ENCODE measurements around the gene SCARB1. TPM values are rescaled to one million over a fixed set of nuclear protein-coding genes. Genes with fewer than 3 reads are reported as not detected.
A peak's percentile ranks its signal among the peaks of the same experiment; 100 is the strongest.

Gene SCARB1
- total RNA-seq, 1 donor from 2014 or later: 170 TPM

DNA sequence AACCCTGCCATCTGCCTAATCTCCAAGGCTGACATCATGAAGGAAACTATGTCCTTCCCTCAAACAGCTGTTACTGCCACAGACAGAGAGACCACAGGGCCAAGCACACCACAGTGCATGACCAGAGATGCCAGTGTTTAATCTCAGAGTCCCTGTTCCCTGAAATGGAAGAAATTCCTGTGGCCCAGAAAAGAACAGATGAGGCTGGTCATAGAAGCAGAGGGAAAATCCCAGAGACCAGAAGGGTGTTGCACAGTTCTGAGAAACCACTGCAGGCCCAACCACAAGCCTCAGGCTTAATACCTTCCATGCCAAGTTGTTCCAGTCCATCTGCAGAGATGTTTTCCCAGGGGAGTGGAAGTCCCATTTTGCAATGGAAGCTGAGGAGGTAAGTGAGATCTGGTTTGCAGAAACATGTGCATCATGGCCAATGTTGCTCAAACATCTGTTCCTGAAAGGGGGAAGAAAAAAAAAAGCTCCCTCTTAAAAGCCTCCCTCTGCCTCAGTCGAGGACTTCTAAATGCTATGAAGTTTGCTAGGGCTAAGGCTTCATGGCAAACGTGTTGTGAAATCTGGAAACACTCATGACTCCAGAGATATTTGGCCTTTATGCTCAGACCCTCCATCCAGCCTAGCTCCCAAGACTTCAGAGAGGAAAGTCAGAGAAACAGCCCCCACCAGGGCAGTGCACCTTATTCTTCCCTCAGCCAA, 98.6 kb downstream of the SCARB1 start:
- ATAC-seq (no peak), DNase-seq (ENCODE audit: low spot score) (no peak)

DNA sequence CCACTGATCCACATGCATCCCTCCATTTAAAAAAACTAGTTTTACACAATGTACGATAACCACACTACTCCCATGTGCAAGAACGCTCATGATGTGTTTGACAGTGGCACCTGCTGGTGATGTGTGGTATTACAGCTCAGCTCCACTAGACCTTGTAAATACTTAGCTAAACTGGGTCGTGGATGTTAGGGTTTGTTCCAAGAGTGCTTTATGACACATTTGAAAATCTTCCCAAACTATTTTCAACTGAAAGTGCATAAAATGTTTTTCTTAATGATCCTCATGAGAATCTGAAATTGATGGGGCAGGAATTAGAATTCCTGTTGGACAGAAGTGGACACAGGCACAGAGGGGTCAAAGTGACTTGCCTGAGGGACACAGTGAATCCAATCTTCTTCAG, 99.2 kb downstream of the SCARB1 start:
- DNase-seq (ENCODE audit: low spot score): no peak
- no peak for ATAC-seq

DNA sequence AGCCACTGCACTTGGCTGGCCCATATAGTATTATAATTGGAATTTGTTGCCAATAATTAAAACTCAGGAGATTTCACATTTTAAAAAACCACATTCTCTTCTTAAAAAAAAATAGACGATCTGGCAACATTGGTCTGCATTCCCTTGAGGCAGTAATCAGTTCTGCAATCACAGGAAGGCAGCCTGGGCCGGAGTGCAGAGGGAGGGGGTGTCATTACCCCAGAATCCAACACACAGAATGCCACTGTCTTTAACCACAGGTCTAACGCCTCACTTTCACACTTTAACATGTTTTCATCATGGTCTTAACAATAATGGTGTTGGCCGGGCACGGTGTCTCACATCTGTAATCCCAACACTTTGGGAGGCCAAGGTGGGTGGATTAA, 100.1 kb downstream of the SCARB1 start:
- no peak for DNase-seq (ENCODE audit: low spot score)

DNA sequence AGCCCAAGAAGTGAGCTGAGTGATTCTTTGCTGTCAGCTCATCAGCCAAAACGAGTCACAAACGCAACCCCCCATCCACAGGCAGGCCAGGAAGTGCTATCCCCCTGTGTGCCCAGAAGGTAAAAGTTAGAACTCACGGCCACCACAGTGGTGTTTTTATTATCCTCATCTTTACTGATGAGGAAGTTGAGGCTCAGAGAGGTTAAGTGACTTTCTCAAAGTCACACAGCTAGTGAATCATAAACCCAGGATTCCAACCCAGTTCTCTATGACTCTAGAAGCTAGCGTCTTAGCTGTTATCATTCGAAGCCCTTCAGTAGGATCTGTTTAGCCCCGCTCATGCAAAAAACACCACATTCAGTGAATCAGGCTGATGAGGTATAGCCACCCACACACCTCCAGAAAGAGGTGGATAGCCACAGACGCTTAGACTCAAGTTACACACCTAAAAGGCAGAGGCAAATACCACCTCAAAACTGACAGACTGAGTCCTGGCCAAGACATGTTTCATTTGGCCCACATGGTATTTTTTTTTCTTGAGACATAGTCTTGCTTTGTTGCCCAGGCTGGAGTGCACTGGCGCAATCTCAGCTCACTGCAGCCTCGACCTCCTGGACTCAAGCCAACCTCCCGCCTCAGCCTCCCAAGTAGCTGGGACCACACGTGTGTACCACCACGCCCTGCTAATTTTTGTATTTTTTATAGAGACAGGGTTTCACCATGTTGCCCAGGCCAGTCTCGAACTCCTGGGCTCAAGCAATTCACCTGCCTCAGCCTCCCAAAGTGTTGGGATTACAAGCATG, 100.7 kb downstream of the SCARB1 start:
- DNase-seq (ENCODE audit: low spot score) (no peak), ATAC-seq (no peak)

More for the DNA sequence above, 100.1 kb downstream of the SCARB1 start:
- ATAC-seq: no peak

DNA sequence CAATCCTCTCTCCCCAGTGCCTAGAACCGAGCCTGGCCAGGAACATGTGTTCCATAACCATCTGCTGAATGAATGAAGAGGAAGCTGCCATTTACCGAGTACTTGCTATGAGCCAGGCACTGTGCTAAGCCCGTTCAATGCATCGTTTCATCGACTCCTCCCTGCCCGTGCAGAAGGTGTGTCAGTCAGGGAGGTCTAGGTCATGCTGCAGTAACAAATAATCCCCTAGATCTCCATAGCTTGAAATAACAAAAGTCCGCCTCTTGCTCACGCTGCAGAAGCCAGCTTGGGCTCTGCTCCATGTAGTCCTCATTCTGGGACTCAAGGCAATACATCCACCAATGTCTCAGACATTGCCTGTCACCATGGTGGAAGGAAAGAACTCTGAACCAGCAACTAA, 101.3 kb downstream of the SCARB1 start:
- ATAC-seq: no peak
- no peak for DNase-seq (ENCODE audit: low spot score)

DNA sequence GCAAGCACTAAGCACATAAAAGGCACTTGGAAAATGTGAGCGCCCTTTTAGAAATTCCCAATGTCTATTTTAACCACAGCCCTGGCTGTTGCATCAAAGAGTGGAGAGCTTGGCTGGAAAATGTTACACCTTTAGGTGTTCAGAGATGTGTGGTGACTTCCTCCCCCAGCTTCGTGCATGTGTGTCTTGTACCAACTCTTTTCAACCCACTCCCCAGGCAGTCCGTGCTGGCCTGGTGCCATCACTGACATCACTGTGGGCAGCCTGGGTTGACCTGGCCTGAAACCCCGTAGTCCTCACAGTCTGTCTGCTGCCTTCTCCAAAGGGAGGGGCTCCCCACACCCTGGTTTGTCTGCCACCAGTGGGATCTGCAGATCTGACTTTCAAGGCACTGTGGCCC, 101.8 kb downstream of the SCARB1 start:
- no peak for DNase-seq (ENCODE audit: low spot score)
- ATAC-seq: no peak

DNA sequence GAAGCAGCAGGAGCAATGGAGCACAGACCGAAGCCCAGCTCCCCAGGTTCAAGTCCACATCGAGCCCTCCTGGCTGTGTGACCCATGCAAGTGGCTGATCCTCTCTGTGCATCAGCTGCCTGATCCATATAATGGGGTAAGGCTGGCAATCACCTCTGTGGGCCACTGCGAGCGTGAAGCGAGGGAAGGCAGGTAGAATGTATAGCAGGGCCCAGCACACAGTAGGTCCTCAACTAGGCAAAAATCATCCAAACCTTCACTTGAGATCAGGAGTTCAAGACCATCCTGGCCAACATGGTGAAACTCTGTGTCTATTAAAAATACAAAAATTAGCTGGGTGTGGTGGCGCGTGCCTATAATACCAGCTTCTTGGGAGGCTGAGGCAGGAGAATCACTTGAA, 102.6 kb downstream of the SCARB1 start:
- no peak for DNase-seq (ENCODE audit: low spot score)
- ATAC-seq: no peak

DNA sequence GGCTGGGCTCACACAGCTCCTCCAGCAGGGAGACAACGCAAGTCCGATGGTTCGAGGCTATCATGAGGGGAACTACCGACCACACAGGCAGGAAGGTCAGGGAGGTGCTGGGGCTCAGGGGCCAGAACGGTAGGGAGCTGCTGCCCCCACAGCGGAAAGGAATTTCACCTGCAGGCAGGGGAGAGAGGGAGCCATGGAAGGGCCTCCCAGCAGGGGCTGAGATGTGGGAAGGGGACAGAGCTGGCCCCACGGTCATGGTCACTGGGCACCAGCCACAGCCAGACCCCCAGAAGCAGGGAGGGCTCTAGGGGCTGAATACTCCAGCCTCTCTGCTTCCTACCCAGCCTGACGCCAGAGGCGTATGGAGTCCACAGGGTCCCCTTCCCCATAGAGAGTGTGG, 103.1 kb downstream of the SCARB1 start:
- no peak for ATAC-seq
- no peak for DNase-seq (ENCODE audit: low spot score)

DNA sequence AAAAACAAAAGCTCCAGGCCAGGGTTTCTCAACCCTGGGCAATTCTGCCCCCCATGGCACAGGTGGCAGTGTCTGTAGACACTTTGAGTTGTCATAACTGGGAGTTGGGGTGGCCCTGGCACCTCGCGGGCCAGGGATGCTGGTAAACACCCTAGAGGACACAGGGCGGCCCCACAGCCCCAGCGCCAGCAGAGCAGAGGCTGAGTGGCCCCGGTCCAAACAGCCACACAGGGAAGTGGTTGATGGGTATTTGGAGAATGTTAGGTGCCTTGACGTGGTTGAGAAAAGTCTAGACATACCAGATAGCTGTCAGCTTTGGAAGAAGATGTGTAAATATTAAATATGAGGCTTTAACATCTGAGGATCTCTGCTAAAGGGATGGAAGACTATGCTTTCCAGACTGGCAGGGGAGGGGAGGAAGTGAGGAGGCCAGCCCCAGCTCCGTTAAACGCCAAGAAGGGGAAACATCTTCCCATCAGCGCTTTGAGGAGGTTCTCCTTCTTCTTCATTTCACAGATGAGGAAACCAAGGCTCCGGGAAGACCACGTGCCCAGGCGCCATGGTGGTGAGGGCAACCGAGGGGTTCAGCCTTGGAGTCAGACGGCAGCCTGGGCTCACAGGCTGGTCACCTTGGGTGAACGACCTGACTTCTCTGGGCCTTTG, 103.7 kb downstream of the SCARB1 start:
- ATAC-seq (peak; percentile 20), DNase-seq (ENCODE audit: low spot score) (no peak)

DNA sequence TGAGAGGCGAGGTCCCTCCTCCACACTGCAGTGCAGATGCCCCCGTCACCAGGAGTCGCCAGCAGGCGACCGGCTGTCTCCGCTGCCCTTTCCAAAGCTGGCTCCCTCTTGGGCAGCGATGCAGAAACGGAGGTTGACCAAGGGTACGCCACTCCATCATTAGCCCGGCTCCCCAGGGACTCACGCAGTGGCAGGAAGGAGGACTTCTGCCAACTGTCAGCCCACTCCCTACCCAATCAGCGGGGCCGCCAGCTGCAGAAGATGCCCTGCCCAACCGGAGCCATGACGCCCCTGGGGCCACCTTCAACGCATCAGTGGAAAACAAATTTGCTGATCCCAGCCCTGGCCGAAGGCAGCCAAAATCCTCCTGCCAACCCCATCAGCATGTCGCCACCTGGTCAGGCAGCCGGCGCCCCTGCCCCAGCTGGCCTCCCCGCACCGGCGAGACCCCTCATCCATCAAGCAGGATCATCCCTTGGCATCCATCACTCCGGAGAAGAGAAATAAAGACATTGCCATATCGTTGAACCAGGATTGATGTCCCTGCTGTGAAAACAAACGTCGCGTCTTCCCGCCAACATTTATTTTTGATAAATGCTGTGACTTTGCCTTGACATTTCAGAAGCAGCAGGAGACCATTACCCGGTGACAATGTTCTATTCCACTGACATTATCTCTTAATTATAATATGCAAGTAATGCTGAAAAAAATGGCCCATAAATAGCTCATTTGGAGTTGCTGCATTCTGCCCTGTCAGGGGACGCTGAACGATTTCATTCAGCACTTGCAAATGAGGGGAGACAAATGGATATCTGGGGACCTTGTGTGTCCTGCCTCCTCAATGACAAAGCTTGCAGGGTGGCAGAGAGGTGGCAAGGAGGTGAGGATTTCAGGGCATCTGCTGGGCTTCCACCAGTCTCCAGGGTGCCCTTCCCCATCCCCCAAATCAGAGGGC, 105.1 kb downstream of the SCARB1 start:
- DNase-seq (ENCODE audit: low spot score): no peak
- ATAC-seq: no peak

DNA sequence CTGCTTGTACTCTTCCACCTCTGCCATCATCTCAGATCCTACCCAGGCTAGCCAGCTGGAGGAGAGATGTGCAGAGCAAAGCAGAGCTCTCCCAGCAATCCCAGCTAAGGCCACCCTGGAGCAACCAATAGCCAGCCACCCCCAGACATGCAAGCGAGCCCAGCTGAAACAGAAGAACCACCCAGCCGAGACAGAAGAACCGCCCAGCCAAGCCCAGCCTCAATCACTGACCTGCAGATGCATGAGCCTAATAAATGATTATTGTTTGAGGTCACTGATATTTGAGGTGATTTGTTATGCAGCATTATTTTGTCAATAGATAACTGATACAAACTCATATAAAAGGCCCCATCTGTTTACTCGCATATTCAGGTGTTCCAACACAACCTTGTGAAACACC, 106.3 kb downstream of the SCARB1 start:
- no peak for ATAC-seq
- no peak for DNase-seq (ENCODE audit: low spot score)

DNA sequence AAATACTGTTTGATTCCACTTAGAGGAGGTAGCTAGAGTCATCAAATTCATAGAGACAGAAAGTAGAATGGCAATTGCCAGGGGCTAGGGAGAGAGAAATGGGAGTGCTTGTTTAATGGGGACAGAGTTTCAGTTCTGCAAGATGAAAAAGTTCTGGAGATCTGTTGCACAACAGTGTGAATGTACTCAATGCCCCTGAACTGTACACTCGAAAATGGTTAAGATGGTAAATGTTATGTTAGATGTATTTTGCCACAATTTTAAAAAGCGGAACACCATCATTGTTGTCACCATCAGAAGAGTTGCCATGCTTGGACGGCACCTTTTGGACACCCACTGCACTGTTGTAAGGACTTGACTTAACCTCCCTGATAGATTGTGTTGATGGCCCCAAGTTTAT, 106.9 kb downstream of the SCARB1 start:
- no peak for ATAC-seq
- no peak for DNase-seq (ENCODE audit: low spot score)

DNA sequence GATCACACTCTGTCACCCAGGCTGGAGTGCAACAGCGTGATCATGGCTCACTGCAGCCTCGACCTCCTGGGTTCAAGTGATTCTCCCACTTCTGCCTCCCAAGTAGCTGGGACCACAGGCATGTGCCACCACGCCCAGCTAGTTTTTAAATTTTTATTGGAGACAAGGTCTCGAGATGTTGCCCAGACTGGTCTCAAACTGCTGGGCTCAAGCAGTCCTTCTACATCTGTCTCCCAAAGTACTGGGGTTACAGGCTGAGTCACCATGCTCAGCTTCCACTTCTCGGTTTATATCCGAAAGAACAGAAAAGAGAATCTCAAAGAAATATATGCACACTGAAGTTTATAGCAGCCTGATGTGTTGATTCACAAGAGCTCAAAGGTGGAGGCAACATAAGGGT, 107.5 kb downstream of the SCARB1 start:
- no peak for ATAC-seq
- DNase-seq (ENCODE audit: low spot score): no peak

DNA sequence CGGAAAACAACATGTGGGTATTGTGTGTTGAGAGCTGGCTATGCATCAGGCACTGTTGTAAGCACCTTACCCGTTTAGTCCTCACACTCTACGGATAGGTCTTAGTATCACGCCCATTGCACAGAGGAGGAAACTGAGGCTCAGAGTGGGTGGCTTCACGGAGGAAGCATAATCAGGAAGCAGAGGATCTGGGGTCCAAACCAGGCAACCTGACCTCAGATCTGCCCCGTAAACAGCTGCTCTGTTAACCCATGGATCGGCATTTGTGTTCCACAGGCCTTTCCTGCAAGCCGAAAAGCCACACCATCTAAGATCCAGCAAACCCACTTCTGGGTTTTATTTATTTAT, 107.9 kb downstream of the SCARB1 start:
- ATAC-seq (no peak), DNase-seq (ENCODE audit: low spot score) (no peak)

DNA sequence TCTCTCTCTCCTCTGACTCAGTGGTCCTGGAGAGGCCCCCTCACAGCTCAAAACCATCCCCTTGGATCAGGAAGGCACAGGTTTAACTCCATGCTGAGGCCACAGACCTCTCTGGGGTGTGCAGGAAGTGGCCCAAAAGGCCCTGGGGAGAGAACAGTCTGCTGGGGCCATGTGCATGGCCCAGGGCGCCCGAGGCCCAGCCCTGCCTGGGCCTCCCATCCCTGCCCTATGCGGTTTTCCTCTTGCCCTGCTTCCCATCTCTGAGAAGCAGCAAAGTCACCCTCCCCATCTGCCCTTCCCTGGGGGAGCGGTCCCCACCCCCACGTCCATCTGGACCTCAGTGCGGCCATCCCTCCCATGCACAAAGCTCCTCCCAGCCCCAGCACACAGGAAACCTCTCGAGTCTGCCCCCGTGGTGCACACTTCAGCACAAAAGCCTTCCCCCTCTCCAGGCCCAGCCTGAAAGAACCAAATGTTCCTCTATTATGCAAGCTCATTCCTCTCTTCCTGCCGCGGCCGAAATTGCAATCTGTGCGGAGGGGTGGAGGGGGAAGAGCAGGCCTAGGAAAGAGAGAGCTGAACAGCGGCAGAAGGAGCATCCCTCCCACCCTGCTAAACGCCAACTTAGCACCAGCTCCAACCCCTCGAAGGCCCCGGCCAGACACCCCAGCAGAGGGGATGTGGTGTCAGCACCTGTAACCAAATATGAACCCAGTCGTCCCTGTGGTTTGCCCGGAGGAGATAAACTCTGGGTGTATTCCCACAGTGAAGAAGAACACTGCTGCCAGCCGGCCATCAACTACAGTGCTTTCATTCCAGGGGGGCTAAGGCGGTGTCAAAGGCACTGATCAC, 108.5 kb downstream of the SCARB1 start:
- DNase-seq (ENCODE audit: low spot score) (peak; percentile 85), ATAC-seq (peak; percentile 85)

DNA sequence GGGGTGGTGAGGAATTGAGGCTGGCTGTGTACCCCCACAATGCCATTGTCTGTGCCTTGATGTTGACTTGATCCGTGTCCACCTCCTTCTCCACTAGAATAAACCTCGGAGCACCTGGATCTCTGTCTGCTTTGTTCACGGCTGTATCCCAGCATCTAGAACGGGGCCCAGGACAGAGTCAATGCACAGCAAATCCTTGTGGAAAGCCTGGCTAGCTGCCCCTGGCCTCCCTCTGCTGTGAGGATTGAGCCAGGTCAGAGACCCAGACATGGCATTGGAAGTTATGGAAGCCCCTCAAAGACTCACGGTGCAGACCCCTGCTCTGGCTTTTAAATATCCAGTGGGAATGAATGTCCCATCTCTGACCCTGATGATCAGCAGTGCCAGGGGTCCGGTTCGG, 109.2 kb downstream of the SCARB1 start:
- no peak for ATAC-seq
- DNase-seq (ENCODE audit: low spot score): no peak

DNA sequence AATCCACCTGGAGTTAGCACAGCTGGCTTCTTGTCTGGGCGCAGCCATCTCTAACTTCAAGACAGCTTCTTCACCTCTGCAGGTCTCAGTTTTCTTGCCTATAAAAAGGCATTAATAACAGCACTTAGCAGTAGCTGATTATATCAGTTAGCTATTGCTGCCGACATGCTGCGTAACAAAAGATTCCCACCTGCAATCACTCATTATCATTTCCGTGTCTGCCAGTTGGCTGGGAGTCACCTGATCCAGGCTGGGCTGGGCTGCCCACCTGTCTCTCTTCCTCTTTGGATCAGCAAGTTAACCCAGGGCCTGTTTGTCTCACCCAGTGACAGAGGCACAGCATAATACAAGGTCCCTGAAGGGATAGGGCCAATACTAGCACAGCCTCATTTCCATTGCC, 109.7 kb downstream of the SCARB1 start:
- no peak for ATAC-seq
- DNase-seq (ENCODE audit: low spot score): no peak

DNA sequence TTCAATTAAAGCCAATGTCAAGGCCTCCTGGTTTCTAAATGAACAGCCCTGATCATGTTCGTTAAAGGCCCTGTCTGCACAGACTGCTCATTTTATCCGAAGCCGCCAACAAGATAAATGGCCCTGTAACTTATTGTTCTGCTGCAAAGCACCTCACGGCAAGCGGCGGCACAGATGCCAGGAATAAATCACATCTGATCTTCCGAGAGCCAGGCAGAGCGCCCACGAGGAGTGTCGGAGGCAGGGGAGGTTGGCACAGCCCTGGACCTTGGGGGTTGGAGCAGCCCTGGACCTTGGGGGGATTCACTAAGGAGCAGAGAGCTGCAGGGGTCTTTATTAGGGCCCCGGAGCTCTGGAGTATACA, 110.5 kb downstream of the SCARB1 start:
- no peak for ATAC-seq
- no peak for DNase-seq (ENCODE audit: low spot score)

DNA sequence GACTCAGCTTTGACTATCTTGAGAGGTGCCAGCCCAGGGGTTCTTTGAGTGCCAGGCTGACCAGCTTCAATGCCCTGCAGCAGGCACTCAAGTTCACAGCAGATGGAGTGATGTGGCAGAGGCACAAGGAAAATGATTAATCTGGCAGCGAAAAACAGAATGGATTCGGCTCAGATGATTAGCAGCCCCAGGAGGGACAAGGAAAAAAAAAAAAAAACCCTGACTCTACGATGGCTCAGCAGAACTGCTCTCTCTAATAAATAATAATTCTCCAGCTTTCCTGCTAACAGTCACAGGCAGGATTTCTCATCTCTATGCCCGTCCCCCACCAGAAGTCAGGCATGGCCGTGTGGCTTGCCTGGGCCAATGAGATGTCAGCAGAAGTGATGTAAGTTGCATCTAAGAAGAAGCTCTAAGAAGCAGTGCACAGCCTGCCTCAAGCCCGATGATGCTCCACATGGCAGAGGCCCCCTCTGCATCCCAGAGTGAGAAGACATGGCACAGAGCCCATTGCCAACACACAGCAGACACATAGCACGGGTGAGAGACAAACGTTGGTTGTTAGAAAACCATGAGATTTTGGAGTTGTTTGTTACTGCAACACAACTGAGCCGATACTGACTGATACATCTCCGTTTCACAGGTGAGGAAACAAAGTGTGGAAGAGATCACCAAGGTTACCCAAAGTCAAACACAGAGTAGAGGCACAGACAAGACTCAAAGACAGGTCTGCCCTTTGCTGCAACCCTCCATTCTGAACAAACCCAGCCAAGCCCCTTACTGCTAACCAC, 111.0 kb downstream of the SCARB1 start:
- no peak for DNase-seq (ENCODE audit: low spot score)
- ATAC-seq: no peak

Measured in left lobe of liver (tissue), 2 donors.